ENCODE results near the gene CYBA.
A peak's percentile ranks its signal among the peaks of the same experiment; 100 is the strongest.

Gene CYBA

DNA sequence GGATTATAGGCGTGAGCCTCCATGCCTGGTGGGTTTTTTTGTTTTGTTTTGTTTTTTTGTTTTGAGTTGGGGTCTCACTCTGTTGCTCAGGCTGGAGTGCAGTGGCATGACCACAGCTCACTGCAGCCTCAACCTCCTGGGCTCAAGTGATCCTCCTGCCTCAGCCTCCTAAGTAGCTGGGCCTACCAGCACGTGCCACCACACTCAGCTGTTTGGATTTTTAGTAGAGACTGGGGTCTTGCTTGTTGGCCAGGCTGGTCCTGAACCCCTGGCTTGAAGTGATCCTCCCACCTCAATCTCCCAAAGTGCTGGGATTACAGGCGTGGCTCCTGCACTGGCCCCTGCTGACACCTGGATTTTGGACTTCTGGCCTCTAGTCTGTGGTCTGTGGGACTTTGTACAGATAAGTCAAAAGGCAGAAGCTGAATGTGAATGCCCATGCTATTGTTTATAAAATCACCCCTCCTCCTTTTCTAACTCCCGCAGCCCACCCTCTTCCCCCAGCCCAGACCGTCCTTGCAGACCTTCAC is 29.8 kb upstream of the CYBA start:
- DNase-seq (ENCODE audit: low read depth): no peak
- no peak overlapping the region for H3K4me3 ChIP-seq (ENCODE audit: low read length)
- TF ChIP-seq, protein P1, sequence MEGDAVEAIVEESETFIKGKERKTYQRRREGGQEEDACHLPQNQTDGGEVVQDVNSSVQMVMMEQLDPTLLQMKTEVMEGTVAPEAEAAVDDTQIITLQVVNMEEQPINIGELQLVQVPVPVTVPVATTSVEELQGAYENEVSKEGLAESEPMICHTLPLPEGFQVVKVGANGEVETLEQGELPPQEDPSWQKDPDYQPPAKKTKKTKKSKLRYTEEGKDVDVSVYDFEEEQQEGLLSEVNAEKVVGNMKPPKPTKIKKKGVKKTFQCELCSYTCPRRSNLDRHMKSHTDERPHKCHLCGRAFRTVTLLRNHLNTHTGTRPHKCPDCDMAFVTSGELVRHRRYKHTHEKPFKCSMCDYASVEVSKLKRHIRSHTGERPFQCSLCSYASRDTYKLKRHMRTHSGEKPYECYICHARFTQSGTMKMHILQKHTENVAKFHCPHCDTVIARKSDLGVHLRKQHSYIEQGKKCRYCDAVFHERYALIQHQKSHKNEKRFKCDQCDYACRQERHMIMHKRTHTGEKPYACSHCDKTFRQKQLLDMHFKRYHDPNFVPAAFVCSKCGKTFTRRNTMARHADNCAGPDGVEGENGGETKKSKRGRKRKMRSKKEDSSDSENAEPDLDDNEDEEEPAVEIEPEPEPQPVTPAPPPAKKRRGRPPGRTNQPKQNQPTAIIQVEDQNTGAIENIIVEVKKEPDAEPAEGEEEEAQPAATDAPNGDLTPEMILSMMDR (conservative IDR thresholded peaks at IDR 0.05; ENCODE audit: low read depth, low read length): no peak

- H3K4me3 ChIP-seq (ENCODE audit: low read length): no peak overlapping the region
- TF ChIP-seq, protein P1 (conservative IDR thresholded peaks at IDR 0.05; ENCODE audit: low read depth, low read length): no peak
- no peak for DNase-seq (ENCODE audit: low read depth)
Measured at GRCh38 chr16:88678224-88678979, 27.5 kb upstream of the CYBA start.

DNA sequence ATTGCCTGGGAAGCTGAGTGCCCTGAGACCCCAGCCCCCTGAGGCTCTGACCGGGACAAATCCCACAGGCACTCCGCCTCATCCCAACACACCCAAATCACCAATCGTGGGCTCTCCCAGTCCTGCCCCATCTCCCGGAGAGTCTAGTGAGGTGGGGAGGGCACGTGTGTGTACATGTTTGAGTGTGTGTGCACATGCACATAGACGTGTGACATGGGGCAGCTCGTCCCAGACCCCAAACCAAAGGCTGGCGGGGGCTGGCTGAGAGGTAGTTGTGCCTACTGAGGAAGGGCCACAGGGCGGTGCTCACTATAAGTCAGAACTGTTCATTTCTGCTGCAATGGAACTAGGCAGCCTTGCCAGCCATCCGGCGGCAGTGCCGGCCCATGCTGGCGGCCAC is 26.9 kb upstream of the CYBA start:
- DNase-seq (ENCODE audit: low read depth): no peak
- no peak overlapping the region for H3K4me3 ChIP-seq (ENCODE audit: low read length)
- TF ChIP-seq, protein P1 (conservative IDR thresholded peaks at IDR 0.05; ENCODE audit: low read depth, low read length): no peak

DNA sequence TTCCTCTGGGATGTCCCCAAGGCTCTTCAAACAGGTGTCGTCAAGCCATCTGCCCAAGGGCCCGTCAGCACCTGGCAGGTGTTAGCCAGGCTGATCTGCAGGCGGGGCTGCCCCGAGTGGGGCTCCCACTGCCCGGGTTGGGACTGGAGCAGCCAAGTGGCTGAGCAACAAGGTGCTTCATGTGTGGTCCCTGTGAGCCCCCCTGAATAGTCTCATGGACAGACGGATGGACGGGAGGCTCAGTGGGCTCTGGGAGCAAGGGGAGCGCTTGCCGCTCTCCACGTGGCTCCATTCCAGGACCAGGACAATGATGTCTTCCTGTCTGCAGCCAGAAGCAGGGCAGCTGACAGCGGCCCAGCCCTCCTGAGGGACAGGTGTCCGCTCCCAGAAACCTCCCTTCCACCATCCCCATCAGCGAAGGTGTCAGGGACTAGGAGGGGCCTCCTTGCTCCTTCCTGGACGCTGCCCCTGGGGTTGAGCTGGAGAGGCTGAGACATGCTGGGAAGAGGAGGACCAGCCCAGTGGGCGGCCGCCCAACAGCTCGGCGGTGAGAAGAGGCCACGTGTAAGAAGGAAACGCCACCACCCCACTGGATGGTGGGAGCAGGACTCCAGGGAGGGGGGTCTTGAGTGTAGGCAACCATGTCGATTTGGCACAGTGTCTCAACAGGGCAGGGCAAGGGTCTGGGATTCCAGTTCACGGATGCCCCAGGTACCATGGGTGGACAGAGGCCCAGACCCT is 25.8 kb upstream of the CYBA start:
- no peak overlapping the region for H3K4me3 ChIP-seq (ENCODE audit: low read length)
- DNase-seq (ENCODE audit: low read depth): no peak
- TF ChIP-seq, protein P1 (conservative IDR thresholded peaks at IDR 0.05; ENCODE audit: low read depth, low read length): no peak

DNA sequence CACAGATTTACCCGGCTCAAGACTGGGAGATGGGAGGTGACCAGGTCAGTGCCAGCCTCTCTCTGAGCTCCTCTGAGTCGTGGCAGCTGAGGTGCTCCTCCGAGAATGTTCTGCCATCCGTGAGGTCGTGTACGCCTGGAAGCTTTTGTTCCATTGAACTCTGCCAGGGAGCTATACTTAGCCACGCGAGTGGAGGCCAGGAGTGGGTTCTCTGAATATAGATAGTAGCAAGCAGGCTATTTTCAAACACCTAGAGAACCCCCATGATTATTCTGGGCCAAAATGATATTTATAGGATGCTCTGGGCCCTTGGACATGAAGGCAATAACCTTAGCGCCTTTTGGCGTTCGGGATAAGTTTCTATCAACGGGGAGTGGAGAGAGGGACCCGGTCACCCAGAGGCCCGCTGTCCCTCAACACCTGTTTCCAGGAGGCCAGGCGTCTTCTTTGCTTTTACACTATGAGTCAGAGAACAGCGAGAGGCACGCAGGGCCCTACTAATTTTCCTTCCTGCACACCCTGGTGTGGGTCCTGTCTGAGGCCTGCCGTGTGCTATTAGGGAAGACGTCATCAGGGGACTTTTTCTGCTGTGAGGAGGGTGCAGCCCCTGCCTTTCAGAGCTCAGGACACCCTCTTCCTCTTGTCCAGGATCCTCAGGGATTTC is 23.0 kb upstream of the CYBA start:
- H3K4me3 ChIP-seq (ENCODE audit: low read length): no peak overlapping the region
- no peak for DNase-seq (ENCODE audit: low read depth)
- TF ChIP-seq, protein P1 (conservative IDR thresholded peaks at IDR 0.05; ENCODE audit: low read depth, low read length): no peak

DNA sequence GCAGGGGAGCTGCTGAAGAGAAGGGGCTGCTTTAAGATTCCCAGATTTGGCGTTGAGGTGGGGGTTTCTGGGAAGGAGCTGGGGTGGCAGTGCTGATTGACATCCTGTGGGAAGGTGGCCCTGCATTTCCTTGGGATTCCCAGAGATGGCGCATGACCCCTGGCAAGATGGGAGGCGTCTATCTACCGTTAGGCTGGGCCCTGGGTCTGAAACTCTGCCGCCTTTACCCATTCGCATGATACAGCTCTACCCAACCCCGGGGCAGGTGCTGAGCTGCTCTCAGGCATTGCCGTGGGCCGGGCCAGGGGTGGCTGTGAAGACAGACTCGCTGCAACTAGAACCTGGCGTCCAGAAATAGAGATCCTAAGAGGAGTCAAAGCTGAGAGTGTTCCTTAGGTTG is 21.9 kb upstream of the CYBA start:
- no peak overlapping the region for H3K4me3 ChIP-seq (ENCODE audit: low read length)
- TF ChIP-seq, protein P1 (conservative IDR thresholded peaks at IDR 0.05; ENCODE audit: low read depth, low read length): peak; percentile 51
- no peak for DNase-seq (ENCODE audit: low read depth)

All from retinal pigment epithelial cell (primary cell).